Mesothelial cell of epicardium (in vitro differentiated cells): ENCODE data around the gene HOXC9. TPM values are rescaled to one million over a fixed set of nuclear protein-coding genes. Genes with fewer than 3 reads are reported as not detected.

Experiments
- DNase-seq, 2 experiments: peaks; one replicate each; pipeline ENCODE4 v3.0.0; 2021; ENCODE audit warnings: low spot score in 2 of 2; ENCODE audit not compliant: unreplicated experiment in 2 of 2
- H3K27ac Mint-ChIP-seq: 2 replicates; pipeline ENCODE4 v1.8.0; 2021; ENCODE audit warnings: mixed read lengths
- H3K27me3 Mint-ChIP-seq: 2 replicates; pipeline ENCODE4 v1.8.0; 2021; ENCODE audit warnings: low read depth, mixed read lengths
- H3K36me3 Mint-ChIP-seq: 2 replicates; pipeline ENCODE4 v1.8.0; 2021; ENCODE audit warnings: mixed read lengths
- H3K4me1 Mint-ChIP-seq: 2 replicates; pipeline ENCODE4 v1.8.0; 2021; ENCODE audit warnings: mixed read lengths
- H3K4me3 Mint-ChIP-seq: 2 replicates; pipeline ENCODE4 v1.8.0; 2021; ENCODE audit warnings: mild to moderate bottlenecking, moderate library complexity, mixed read lengths
- H3K9me3 Mint-ChIP-seq: 2 replicates; pipeline ENCODE4 v1.8.0; 2021; ENCODE audit warnings: mixed read lengths
- CTCF ChIP-seq: fragments of 200-600 bp; sonication (generic); IDR thresholded peaks from one replicate; pipeline ENCODE4 v1.5.0; 2021; ENCODE audit warnings: antibody characterized with exemption; ENCODE audit not compliant: unreplicated experiment
- total RNA-seq: library from RNA; stranded (reverse); gene quantifications from 3 replicates; pipeline ENCODE4 v1.2.1, GENCODE V29; 2021

Gene HOXC9
- total RNA-seq, 1 donor from 2014 or later = 2.0 TPM

- no peak for TF ChIP-seq CTCF
- H3K36me3 Mint-ChIP-seq = peaks cover 3% of the 10 kb centered on the region
- H3K9me3 Mint-ChIP-seq = no peaks in the 10 kb centered on the region
- H3K27ac Mint-ChIP-seq = peak overlapping the region; percentile 34
- peaks cover 100% of the 10 kb centered on the region for H3K27me3 Mint-ChIP-seq
- H3K4me1 Mint-ChIP-seq = peaks cover 21% of the 10 kb centered on the region
- DNase-seq = no peak
- H3K4me3 Mint-ChIP-seq = peak overlapping the region; percentile 71
Measured at GRCh38 chr12:53999559-54000115, 324 bp upstream of the HOXC9 start.

GRCh38 chr12:54001283-54002187, 1.6 kb downstream of the HOXC9 start:
- no peak for DNase-seq
- Mint-ChIP-seq H3K4me3 (peak overlapping the region; percentile 71), H3K27ac (no peak overlapping the region), H3K9me3 (no peaks in the 10 kb centered on the region), H3K27me3 (peaks cover 100% of the 10 kb centered on the region), H3K4me1 (peaks cover 24% of the 10 kb centered on the region), H3K36me3 (peaks cover 3% of the 10 kb centered on the region)
- TF ChIP-seq CTCF = no peak

- H3K4me3 Mint-ChIP-seq = no peak overlapping the region
Measured at GRCh38 chr12:54002278-54002914, 2.4 kb downstream of the HOXC9 start.

GRCh38 chr12:54002915-54003389, 3.0 kb downstream of the HOXC9 start:
- H3K4me3 Mint-ChIP-seq = no peak overlapping the region
- DNase-seq = no peak
- H3K4me1 Mint-ChIP-seq = peaks cover 24% of the 10 kb centered on the region
- TF ChIP-seq CTCF = no peak
- H3K36me3 Mint-ChIP-seq = peaks cover 3% of the 10 kb centered on the region
- H3K27ac Mint-ChIP-seq = no peak overlapping the region
- H3K9me3 Mint-ChIP-seq = no peaks in the 10 kb centered on the region
- H3K27me3 Mint-ChIP-seq = peaks cover 100% of the 10 kb centered on the region

More at GRCh38 chr12:54002278-54002914, 2.4 kb downstream of the HOXC9 start:
- H3K36me3 Mint-ChIP-seq = peaks cover 3% of the 10 kb centered on the region
- H3K9me3 Mint-ChIP-seq = no peaks in the 10 kb centered on the region
- DNase-seq = no peak
- peaks cover 24% of the 10 kb centered on the region for H3K4me1 Mint-ChIP-seq
- no peak overlapping the region for H3K27ac Mint-ChIP-seq
- peaks cover 100% of the 10 kb centered on the region for H3K27me3 Mint-ChIP-seq
- no peak for TF ChIP-seq CTCF

GRCh38 chr12:54003625-54004024, 3.7 kb downstream of the HOXC9 start:
- H3K9me3 Mint-ChIP-seq = no peaks in the 10 kb centered on the region
- DNase-seq = no peak
- no peak overlapping the region for H3K4me3 Mint-ChIP-seq
- H3K27ac Mint-ChIP-seq = no peak overlapping the region
- no peak for TF ChIP-seq CTCF
- peaks cover 24% of the 10 kb centered on the region for H3K4me1 Mint-ChIP-seq
- peaks cover 3% of the 10 kb centered on the region for H3K36me3 Mint-ChIP-seq
- peaks cover 99% of the 10 kb centered on the region for H3K27me3 Mint-ChIP-seq
